GM12801 (cell line): Measurements from ENCODE around the gene CCDC107.

Source experiments
- TF ChIP-seq, protein P1 (sequence below): IDR thresholded peaks from one replicate; pipeline ENCODE4 v1.5.1; 2011; ENCODE audit warnings: control low read depth; ENCODE audit not compliant: insufficient read length; ENCODE audit errors: extremely low read depth

The CCDC107 gene

DNA sequence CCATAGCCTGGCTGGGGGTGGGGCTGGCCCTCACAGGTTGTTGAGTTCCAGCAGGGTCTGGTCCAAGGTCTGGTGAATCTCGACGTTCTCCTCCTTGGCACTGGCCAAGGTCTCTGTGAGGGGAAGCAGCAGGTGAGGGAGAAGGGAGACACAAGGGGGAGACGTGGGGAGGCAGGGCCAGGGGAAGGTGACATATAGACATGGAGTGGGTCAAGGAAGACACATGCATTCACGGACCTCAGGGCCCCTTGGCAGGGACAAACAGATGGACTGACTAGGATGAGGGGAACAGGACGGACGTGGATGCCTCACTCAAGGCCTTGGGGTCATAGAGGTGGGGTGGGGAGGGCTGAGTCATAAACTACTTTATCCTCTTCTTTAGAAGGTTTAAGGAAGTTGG, 24.0 kb downstream of the CCDC107 start:
- TF ChIP-seq, protein P1, sequence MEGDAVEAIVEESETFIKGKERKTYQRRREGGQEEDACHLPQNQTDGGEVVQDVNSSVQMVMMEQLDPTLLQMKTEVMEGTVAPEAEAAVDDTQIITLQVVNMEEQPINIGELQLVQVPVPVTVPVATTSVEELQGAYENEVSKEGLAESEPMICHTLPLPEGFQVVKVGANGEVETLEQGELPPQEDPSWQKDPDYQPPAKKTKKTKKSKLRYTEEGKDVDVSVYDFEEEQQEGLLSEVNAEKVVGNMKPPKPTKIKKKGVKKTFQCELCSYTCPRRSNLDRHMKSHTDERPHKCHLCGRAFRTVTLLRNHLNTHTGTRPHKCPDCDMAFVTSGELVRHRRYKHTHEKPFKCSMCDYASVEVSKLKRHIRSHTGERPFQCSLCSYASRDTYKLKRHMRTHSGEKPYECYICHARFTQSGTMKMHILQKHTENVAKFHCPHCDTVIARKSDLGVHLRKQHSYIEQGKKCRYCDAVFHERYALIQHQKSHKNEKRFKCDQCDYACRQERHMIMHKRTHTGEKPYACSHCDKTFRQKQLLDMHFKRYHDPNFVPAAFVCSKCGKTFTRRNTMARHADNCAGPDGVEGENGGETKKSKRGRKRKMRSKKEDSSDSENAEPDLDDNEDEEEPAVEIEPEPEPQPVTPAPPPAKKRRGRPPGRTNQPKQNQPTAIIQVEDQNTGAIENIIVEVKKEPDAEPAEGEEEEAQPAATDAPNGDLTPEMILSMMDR, result no peak

DNA sequence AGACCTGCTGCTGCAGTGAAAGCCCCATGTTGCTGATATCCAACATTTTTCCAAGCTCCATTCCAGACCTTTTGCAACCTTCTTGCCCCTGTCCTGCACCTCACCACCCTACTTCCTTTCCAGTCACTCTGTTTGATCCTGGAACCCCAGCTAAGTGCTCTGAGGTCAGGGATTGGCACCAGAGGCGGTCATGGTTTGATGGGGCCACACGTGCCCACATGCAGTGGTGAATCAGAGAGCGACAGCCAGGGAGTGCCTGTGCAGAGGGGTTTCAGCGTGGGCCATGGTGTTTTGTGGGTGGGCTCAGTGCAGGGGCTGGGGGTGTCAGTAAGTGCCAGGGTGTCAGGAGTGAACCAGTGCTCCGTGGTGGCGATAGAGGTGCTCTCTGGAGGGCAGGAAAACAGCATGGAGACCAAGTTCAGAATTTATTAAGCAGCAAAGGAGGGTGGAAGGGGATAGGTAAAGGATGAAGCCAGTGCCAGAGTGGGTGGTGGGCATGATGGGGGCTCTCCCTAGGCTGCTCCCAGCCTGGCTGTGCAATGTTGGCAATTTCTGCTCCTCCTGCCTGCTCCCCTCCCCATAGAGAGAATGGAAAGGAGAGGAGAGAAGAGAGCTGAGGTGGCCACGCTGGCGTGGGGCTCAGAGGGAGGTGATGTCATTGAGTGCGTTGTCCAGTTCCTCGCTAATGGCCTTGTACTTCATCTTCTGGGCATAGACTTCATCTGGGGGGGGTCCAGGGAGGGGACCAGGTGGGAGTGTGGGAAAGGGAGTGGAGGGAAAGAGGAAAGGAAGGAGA, 24.6 kb downstream of the CCDC107 start:
- TF ChIP-seq, protein P1, result no peak

DNA sequence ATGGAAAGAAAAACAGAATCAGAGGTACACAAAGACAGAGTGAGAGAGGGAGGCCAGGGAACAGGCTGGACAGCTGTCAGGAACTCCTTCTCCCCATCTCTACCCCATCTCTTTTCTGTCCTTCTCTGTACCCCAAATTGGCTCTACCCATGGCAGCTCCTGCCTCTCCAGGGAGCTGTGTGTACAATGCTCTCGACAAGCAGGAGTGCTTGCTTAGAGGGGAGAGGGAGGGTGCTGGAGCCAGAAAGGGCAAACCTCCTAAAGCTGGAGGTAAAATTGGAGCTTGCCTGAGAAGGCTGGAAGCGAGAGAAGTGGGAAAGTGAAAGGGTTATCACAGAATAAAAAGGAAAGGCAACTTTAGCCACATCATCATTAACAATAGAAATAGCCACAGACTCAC, 25.2 kb downstream of the CCDC107 start:
- TF ChIP-seq, protein P1, result no peak

DNA sequence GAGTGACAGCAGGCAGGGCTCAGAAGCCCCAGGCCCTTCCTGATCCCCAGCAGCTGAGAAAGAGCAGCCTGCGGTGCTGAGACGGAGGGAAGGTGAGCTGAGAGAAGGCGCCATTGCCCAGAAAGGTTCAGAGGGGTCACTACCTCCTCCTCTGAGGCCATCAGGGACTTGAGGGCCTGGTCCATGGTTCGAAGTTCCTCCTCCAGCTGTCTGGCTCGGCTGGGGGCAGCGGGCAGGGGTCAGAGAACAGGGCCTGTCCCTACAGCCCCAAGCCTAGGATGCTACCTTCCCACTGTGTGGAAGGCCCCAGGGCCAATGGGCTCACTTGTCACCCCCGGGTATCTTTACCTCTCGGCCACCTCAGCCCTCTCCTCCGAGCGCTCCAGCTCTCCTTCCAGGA, 26.8 kb downstream of the CCDC107 start:
- TF ChIP-seq, protein P1, result no peak

DNA sequence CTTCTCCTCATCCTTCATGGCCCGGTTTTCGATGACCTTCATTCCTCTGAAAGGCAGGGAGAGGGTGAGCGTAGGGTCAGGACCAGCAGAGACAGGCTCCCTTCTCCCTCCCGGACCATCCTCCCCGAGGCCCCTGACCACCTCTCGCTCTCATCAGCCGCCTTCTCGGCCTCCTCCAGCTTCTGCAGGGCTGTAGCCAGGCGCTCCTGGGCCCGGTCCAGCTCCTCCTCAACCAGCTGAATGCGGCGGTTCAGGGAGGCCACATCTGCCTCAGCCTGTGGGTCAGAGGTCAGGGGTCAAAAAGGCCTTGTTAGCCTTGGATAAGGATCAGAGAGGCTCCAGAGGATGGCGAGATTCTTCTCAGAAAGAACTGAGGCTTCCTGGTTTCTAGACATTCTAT, 27.4 kb downstream of the CCDC107 start:
- TF ChIP-seq, protein P1, result no peak

DNA sequence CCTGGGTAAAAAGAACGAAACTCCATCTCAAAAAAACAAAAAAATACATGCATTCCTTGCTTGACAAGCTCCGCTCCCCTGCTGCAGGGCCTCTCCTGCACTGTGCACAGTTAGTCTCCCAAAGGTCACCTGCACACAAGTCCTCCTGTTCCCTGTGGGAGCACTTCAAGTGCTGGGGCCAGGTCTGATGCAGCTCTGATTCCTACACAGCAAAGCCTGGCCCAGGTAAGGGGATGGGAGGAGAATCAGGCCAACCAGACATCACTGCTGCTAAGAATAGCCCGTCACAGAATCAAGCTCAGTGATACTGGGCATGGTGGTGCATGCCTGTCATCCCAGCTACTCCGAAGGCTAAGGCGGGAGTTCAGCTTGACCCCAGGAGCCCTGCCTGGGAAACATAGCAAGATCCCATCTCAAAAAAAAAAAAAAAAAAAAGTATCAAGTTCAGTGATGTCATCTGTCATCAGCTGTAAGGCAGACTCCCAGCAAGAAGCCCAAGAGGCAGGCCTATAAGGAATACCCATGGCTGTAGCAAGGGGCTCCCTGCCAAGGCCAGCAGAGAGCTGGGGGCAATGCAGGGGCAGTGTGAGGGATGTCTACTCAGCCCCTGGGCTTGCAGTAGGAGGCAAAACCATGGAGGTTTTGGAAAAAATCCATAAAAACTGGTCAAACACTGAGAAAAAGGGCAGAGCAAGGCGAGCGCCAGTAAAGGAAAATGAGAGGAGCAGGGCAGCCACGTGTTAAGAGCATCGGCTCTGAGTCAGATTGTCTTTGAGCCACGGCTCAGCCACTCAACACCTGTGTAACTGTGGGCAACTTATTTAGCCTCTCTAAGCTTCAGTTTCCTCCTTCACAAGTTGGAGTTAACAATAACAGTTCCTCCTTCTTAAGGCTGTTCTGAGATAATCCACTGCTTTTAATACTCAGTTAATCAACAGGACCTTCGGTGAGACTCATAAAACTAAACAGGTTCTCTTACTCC, 28.4 kb downstream of the CCDC107 start:
- TF ChIP-seq, protein P1, result no peak

DNA sequence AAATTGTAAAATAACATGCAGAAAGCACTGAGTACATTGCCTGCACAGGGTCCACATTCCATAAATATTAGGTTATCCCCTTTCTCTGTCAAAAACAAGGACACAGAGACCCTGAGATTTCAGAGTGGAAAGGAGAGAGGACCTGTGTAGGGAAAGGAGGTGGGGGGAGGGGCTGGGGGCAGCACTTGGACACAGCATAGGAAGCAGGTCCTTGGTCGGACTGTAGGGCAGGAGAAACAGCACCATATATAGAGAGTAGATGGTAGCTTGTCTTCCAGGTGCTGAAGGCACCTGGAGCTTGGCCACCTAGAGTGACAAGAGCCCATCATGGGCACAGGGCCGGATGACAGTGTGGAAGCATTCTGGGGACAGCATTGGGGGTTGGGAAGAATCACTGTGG, 29.2 kb downstream of the CCDC107 start:
- TF ChIP-seq, protein P1, result no peak
